Limb (tissue), 2 donors: Measurements from ENCODE around the gene NR6A1.

Experiments
- DNase-seq, 2 donors: peaks; one replicate each; pipeline ENCODE4 v3.0.0-alpha.2; 2016; ENCODE audit errors: extremely low spot score in 2 of 2

Gene NR6A1

GRCh38 chr9:124475158-124475867 lies 295.8 kb downstream of the NR6A1 start:
- DNase-seq = no peak

GRCh38 chr9:124474151-124474550 lies 297.0 kb downstream of the NR6A1 start:
- no peak for DNase-seq

- DNase-seq = no peak
Observed at GRCh38 chr9:124473310-124473709, 297.8 kb downstream of the NR6A1 start.

- no peak for DNase-seq
Observed at GRCh38 chr9:124472770-124473169, 298.3 kb downstream of the NR6A1 start.

- DNase-seq = no peak
Observed at GRCh38 chr9:124471761-124472160, 299.4 kb downstream of the NR6A1 start.

GRCh38 chr9:124470726-124471125 lies 300.4 kb downstream of the NR6A1 start:
- DNase-seq = no peak

- DNase-seq = no peak
Observed at GRCh38 chr9:124470306-124470705, 300.8 kb downstream of the NR6A1 start.

- no peak for DNase-seq
Observed at GRCh38 chr9:124469011-124469832, 301.9 kb downstream of the NR6A1 start.

GRCh38 chr9:124468061-124468740 lies 302.9 kb downstream of the NR6A1 start:
- no peak for DNase-seq

GRCh38 chr9:124467410-124468060 lies 303.6 kb downstream of the NR6A1 start:
- DNase-seq = no peak
